HG03442 (cell line): ENCODE data around the gene NCAM2.
"Not testable (repeated sequence)": the region's sequence is repeated elsewhere in the genome, so short reads cannot be mapped to it uniquely, and the experiment has no call there.

Experiments
- ATAC-seq: cut with Tn5 transposase; IDR thresholded peaks from one replicate; pipeline ENCODE4 v1.9.1; 2021; ENCODE audit warnings: mild to moderate bottlenecking, moderate library complexity; ENCODE audit not compliant: unreplicated experiment

Gene NCAM2

GRCh38 chr21:21290751-21291150 lies 292.5 kb downstream of the NCAM2 start:
- ATAC-seq = no peak

GRCh38 chr21:21291883-21292569 lies 293.8 kb downstream of the NCAM2 start:
- ATAC-seq = no peak

- ATAC-seq = no peak
Observed at GRCh38 chr21:21295303-21295702, 297.1 kb downstream of the NCAM2 start.

GRCh38 chr21:21297211-21297610 lies 299.0 kb downstream of the NCAM2 start:
- ATAC-seq = no peak

GRCh38 chr21:21301013-21301412 lies 302.8 kb downstream of the NCAM2 start:
- no peak for ATAC-seq

- ATAC-seq = no peak
Observed at GRCh38 chr21:21309510-21309909, 311.3 kb downstream of the NCAM2 start.

GRCh38 chr21:21324297-21324696 lies 326.1 kb downstream of the NCAM2 start:
- ATAC-seq = no peak

GRCh38 chr21:21332492-21332891 lies 334.3 kb downstream of the NCAM2 start:
- no peak for ATAC-seq

- ATAC-seq = no peak
Observed at GRCh38 chr21:21341041-21341440, 342.8 kb downstream of the NCAM2 start.

- ATAC-seq = no peak
Observed at GRCh38 chr21:21345296-21345695, 347.1 kb downstream of the NCAM2 start.

GRCh38 chr21:21345872-21346271 lies 347.7 kb downstream of the NCAM2 start:
- no peak for ATAC-seq

- ATAC-seq = no peak
Observed at GRCh38 chr21:21366277-21366676, 368.1 kb downstream of the NCAM2 start.

GRCh38 chr21:21367583-21367982 lies 369.4 kb downstream of the NCAM2 start:
- no peak for ATAC-seq

GRCh38 chr21:21373969-21374368 lies 375.8 kb downstream of the NCAM2 start:
- ATAC-seq = no peak

GRCh38 chr21:21383126-21383525 lies 384.9 kb downstream of the NCAM2 start:
- ATAC-seq = no peak

GRCh38 chr21:21384977-21385376 lies 386.8 kb downstream of the NCAM2 start:
- ATAC-seq = no peak

GRCh38 chr21:21385404-21385803 lies 387.2 kb downstream of the NCAM2 start:
- ATAC-seq = no peak

GRCh38 chr21:21387916-21388315 lies 389.7 kb downstream of the NCAM2 start:
- no peak for ATAC-seq

- ATAC-seq = no peak
Observed at GRCh38 chr21:21394064-21394463, 395.9 kb downstream of the NCAM2 start.

GRCh38 chr21:21396424-21396823 lies 398.2 kb downstream of the NCAM2 start:
- ATAC-seq = no peak

- no peak for ATAC-seq
Observed at GRCh38 chr21:21397464-21397863, 399.3 kb downstream of the NCAM2 start.

GRCh38 chr21:21401444-21401843 lies 403.2 kb downstream of the NCAM2 start:
- ATAC-seq = no peak

- not testable (repeated sequence) for ATAC-seq
Observed at GRCh38 chr21:21402187-21402586, 404.0 kb downstream of the NCAM2 start.
